Common myeloid progenitor, CD34-positive (primary cell): ENCODE results near the gene IMMP1L.

Experiments
- CTCF ChIA-PET: fragments of 350-600 bp; sonication (Branson Sonifier 250); formaldehyde crosslinking; loops from one replicate; lab custom pipeline; 2021; ENCODE audit warnings: antibody characterized with exemption; lab: Charles Lee
- POLR2A ChIA-PET: fragments of 350-600 bp; sonication (Branson Sonifier 250); formaldehyde crosslinking; loops from one replicate; lab custom pipeline; 2021; ENCODE audit warnings: antibody characterized with exemption; lab: Charles Lee
- DNase-seq, 3 donors: peaks; one replicate each; pipeline versions ENCODE4 v3.0.0 to v3.0.0-alpha.2; 2013
- H3K27ac ChIP-seq, 2 experiments: 1 replicate in 1 of 2; 2 replicates in 1 of 2; pipeline ENCODE4 v1.7.0; 2013; ENCODE audit warnings: inconsistent platforms in 2 of 2, low read length in 2 of 2, mild to moderate bottlenecking in 2 of 2, low read depth in 1 of 2, moderate library complexity in 1 of 2; ENCODE audit not compliant: severe bottlenecking in 2 of 2, insufficient read depth in 1 of 2, poor library complexity in 1 of 2
- H3K27me3 ChIP-seq, 5 experiments: replicated peaks in 2 of 5; 1 replicate in 3 of 5; 2 replicates in 2 of 5; pipeline versions ENCODE4 v1.6.1 to v1.7.0; 2013; ENCODE audit warnings: low read length in 4 of 5, mild to moderate bottlenecking in 2 of 5, moderate library complexity in 2 of 5, inconsistent platforms in 1 of 5; ENCODE audit not compliant: insufficient read depth in 5 of 5, control insufficient read depth in 4 of 5
- H3K36me3 ChIP-seq, 4 experiments: 1 replicate in 2 of 4; 2 replicates in 2 of 4; pipeline versions ENCODE4 v1.6.1 to v1.7.0; 2013; ENCODE audit warnings: low read length in 3 of 4, control low read depth in 1 of 4, mild to moderate bottlenecking in 1 of 4; ENCODE audit not compliant: control insufficient read depth in 4 of 4, insufficient read depth in 4 of 4
- H3K4me1 ChIP-seq, 4 experiments: 1 replicate in 3 of 4; 2 replicates in 1 of 4; pipeline versions ENCODE4 v1.6.1 to v1.7.1; 2013; ENCODE audit warnings: low read length in 3 of 4, mild to moderate bottlenecking in 3 of 4, control low read depth in 1 of 4, inconsistent platforms in 1 of 4, moderate library complexity in 1 of 4; ENCODE audit not compliant: control insufficient read depth in 4 of 4, insufficient read depth in 4 of 4; ENCODE audit errors: control extremely low read depth in 1 of 4
- H3K4me3 ChIP-seq, 7 experiments: 1 replicate in 4 of 7; 2 replicates in 3 of 7; pipeline versions ENCODE4 v1.5.1 to v1.7.0; 2013; ENCODE audit warnings: mild to moderate bottlenecking in 7 of 7, low read length in 6 of 7, moderate library complexity in 6 of 7, inconsistent platforms in 2 of 7, low read depth in 2 of 7, control low read depth in 1 of 7; ENCODE audit not compliant: insufficient read depth in 4 of 7, control insufficient read depth in 1 of 7; ENCODE audit errors: extremely low read depth in 1 of 7
- H3K9me3 ChIP-seq, 5 experiments: 1 replicate in 4 of 5; 2 replicates in 1 of 5; pipeline versions ENCODE4 v1.6.1 to v1.7.1; 2013; ENCODE audit warnings: low read length in 4 of 5, mild to moderate bottlenecking in 2 of 5, inconsistent platforms in 1 of 5, low read depth in 1 of 5, moderate library complexity in 1 of 5; ENCODE audit not compliant: control insufficient read depth in 4 of 5, insufficient read depth in 2 of 5; ENCODE audit errors: control extremely low read depth in 1 of 5
- WGBS: methylation state at CpG from one replicate; pipeline ENCODE4 v1.1.5; 2013; ENCODE audit not compliant: insufficient coverage; 5-methylcytosine and 5-hydroxymethylcytosine counted together

The IMMP1L gene

DNA sequence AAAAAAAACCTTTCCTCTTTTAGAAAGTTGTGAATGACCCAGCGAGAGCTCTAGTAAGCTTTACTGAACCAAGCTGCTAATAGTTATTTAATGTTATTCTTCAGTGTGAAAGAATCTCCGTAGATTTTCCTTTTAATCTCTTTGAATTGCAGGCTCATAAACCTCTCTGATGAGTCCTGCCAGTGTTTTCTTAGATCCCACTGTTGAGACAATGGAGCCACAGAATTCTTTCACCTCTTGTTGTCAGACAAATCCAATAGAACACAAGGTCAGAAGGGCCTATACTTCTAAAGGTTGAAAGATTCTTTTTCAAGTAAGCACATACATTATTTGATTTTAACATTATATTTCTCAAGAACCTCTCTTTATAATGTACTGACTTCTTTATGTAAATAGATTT lies 87.6 kb downstream of the IMMP1L start:
- CTCF ChIA-PET = no interaction called here
- no peaks in the 10 kb centered on the region for H3K4me1 ChIP-seq
- DNase-seq = no peak
- POLR2A ChIA-PET = no interaction called here
- no peak overlapping the region for H3K4me3 ChIP-seq
- peaks cover 0 to 3% (median under 1%) of the 10 kb centered on the region in 4 experiments for H3K36me3 ChIP-seq
- 80% methylated on average over 1 of the region's 2 CpGs for WGBS
- no peaks in the 10 kb centered on the region for H3K27me3 ChIP-seq
- no peaks in the 10 kb centered on the region for H3K9me3 ChIP-seq
- H3K27ac ChIP-seq = no peak overlapping the region

- no peak for DNase-seq
- H3K27ac ChIP-seq = no peak overlapping the region
- 89% methylated on average over 1 of the region's 1 CpG for WGBS
- POLR2A ChIA-PET = no interaction called here
- no peak overlapping the region for H3K4me3 ChIP-seq
- peaks cover 0 to 4% (median 1%) of the 10 kb centered on the region in 4 experiments for H3K36me3 ChIP-seq
- no peaks in the 10 kb centered on the region for H3K9me3 ChIP-seq
- H3K27me3 ChIP-seq = no peaks in the 10 kb centered on the region
- no peaks in the 10 kb centered on the region for H3K4me1 ChIP-seq
- CTCF ChIA-PET = no interaction called here
Measured at GRCh38 chr11:31419669-31420068, 89.8 kb downstream of the IMMP1L start.

GRCh38 chr11:31419138-31419537 lies 90.3 kb downstream of the IMMP1L start:
- Histone ChIP-seq H3K4me3 (no peak overlapping the region), H3K27me3 (no peaks in the 10 kb centered on the region), H3K27ac (no peak overlapping the region), H3K4me1 (no peaks in the 10 kb centered on the region), H3K36me3 (peaks cover 0 to 4% (median 1%) of the 10 kb centered on the region in 4 experiments), H3K9me3 (no peaks in the 10 kb centered on the region)
- CTCF ChIA-PET = interaction anchor here (0.8 kb wide), 1 partner anchor 16 kb away, joined by 3 read pairs; no protein-coding TSS in a partner anchor
- POLR2A ChIA-PET = no interaction called here
- DNase-seq = no peak
- WGBS = 100% methylated on average over 2 of the region's 3 CpGs

DNA sequence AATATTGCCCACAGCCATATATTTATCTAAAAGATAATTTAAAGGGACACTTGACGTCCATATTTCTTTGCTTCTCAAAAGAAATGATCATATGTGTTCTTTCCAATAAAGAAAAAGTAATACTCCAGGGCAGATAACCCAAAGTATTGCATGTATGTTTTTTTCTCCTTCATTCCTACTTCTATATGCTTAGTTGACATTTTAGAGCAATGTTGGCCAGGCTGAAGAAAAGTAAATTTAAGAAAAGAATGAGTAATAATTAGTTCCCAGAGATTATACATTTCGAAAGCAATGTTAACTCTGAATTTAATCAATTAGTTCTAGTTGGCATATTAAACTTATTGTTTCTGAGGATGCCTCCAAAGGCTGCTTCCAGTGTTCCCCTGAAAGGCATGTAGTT lies 91.6 kb downstream of the IMMP1L start:
- no peaks in the 10 kb centered on the region for H3K9me3 ChIP-seq
- no peaks in the 10 kb centered on the region for H3K4me1 ChIP-seq
- ChIA-PET CTCF (interaction anchor here (1.3 to 1.7 kb wide), 2 partner anchors 12 to 757 kb away, joined by 3 read pairs; no protein-coding TSS in a partner anchor), POLR2A (no interaction called here)
- no peak for DNase-seq
- peaks cover 0 to 4% (median 1%) of the 10 kb centered on the region in 4 experiments for H3K36me3 ChIP-seq
- 100% methylated on average over 1 of the region's 2 CpGs for WGBS
- no peaks in the 10 kb centered on the region for H3K27me3 ChIP-seq
- no peak overlapping the region for H3K27ac ChIP-seq
- no peak overlapping the region for H3K4me3 ChIP-seq

GRCh38 chr11:31417357-31417756 lies 92.1 kb downstream of the IMMP1L start:
- H3K4me3 ChIP-seq = no peak overlapping the region
- ChIA-PET POLR2A (no interaction called here), CTCF (interaction anchor here (0.6 to 1.7 kb wide), 3 partner anchors 13 to 758 kb away, joined by 3 read pairs; no protein-coding TSS in a partner anchor)
- DNase-seq = no peak
- H3K27me3 ChIP-seq = no peaks in the 10 kb centered on the region
- WGBS = no CpG with 5 or more reads among the region's 1 CpG
- H3K36me3 ChIP-seq = peaks cover 0 to 4% (median 1%) of the 10 kb centered on the region in 4 experiments
- no peaks in the 10 kb centered on the region for H3K9me3 ChIP-seq
- no peak overlapping the region for H3K27ac ChIP-seq
- H3K4me1 ChIP-seq = no peaks in the 10 kb centered on the region

DNA sequence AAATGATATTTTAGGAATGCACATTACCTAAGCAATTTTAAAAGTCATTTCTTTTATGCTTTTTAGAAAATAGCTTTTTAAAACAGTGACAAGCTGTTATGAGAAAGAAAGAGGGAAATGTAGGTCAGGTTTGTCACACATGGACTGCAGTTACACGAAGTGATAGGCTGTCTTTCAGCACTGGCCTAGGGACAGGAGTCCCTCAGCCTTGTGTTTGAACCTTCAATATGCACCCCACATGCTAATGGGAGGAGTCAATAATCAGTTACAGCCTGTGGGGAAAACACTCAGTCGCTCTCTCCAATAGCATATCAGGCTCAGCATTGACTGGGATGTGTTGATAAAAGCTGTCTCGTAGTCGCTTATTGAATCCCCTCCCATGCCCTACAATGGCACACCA lies 94.0 kb downstream of the IMMP1L start:
- Histone ChIP-seq H3K27me3 (no peaks in the 10 kb centered on the region), H3K4me1 (no peaks in the 10 kb centered on the region), H3K4me3 (no peak overlapping the region), H3K27ac (no peak overlapping the region), H3K9me3 (no peaks in the 10 kb centered on the region), H3K36me3 (peaks cover 0 to 4% (median 2%) of the 10 kb centered on the region in 4 experiments)
- 100% methylated on average over 1 of the region's 4 CpGs for WGBS
- ChIA-PET CTCF (interaction anchor here (0.9 kb wide), 1 partner anchor 358 kb away, joined by 3 read pairs; no protein-coding TSS in a partner anchor), POLR2A (no interaction called here)
- no peak for DNase-seq

DNA sequence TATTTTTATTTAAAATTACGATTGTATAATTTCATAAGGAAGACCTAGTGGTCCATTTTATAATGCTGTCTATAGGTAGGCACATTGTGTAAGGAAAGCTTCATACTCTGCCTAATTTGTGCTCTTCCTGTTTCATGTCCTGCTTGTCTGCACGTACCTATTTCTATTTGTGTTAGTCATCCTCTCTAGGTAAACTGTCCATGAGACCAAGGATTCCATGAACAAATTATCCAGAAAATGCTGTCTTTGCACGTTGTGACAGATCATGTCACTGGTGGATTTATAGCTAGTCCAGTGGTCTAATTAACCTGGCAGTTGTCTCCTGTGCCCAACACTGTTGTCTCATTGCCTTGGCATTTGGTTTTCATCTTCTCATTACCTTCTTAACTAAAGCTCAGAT lies 95.1 kb downstream of the IMMP1L start:
- CTCF ChIA-PET = no interaction called here

More for the DNA sequence above, 95.1 kb downstream of the IMMP1L start:
- no peaks in the 10 kb centered on the region for H3K9me3 ChIP-seq
- H3K27ac ChIP-seq = no peak overlapping the region
- H3K4me3 ChIP-seq = no peak overlapping the region
- H3K27me3 ChIP-seq = no peaks in the 10 kb centered on the region
- H3K4me1 ChIP-seq = no peaks in the 10 kb centered on the region
- WGBS = 88% methylated on average over 2 of the region's 3 CpGs
- H3K36me3 ChIP-seq = peaks cover 0 to 4% (median 2%) of the 10 kb centered on the region in 4 experiments
- POLR2A ChIA-PET = no interaction called here
- DNase-seq = no peak
